DOHH2 (cell line): ENCODE measurements around the gene SIVA1.

Experiments used
- EZH2phosphoT487 ChIP-seq: fragments of 200-600 bp; sonication (generic); IDR thresholded peaks from 2 replicates; pipeline ENCODE4 v1.6.1; 2017; ENCODE audit warnings: borderline replicate concordance, mild to moderate bottlenecking, antibody characterized with exemption, low read length, moderate library complexity, mixed read lengths
- TF ChIP-seq, protein P1 (sequence below): fragments of 200-600 bp; sonication (generic); IDR thresholded peaks from one replicate; pipeline ENCODE4 v1.5.1; 2014; ENCODE audit warnings: antibody characterized with exemption, mild to moderate bottlenecking, low read depth, low read length; ENCODE audit not compliant: poor library complexity, severe bottlenecking

- TF ChIP-seq, protein P1, sequence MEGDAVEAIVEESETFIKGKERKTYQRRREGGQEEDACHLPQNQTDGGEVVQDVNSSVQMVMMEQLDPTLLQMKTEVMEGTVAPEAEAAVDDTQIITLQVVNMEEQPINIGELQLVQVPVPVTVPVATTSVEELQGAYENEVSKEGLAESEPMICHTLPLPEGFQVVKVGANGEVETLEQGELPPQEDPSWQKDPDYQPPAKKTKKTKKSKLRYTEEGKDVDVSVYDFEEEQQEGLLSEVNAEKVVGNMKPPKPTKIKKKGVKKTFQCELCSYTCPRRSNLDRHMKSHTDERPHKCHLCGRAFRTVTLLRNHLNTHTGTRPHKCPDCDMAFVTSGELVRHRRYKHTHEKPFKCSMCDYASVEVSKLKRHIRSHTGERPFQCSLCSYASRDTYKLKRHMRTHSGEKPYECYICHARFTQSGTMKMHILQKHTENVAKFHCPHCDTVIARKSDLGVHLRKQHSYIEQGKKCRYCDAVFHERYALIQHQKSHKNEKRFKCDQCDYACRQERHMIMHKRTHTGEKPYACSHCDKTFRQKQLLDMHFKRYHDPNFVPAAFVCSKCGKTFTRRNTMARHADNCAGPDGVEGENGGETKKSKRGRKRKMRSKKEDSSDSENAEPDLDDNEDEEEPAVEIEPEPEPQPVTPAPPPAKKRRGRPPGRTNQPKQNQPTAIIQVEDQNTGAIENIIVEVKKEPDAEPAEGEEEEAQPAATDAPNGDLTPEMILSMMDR: no peak
- TF ChIP-seq EZH2phosphoT487: no peak
Observed at GRCh38 chr14:104744484-104744883, 8.5 kb upstream of the SIVA1 start.
